CD4-positive, alpha-beta T cell treated with Interleukin-15 for 1 hour (primary cell): ENCODE results near the gene AQR.
"Not testable (repeated sequence)": the region's sequence is repeated elsewhere in the genome, so short reads cannot be mapped to it uniquely, and the experiment has no call there.

Experiments
- DNase-seq: peaks from one replicate; pipeline ENCODE4 v3.0.0-alpha.2; 2020

Gene AQR

DNA sequence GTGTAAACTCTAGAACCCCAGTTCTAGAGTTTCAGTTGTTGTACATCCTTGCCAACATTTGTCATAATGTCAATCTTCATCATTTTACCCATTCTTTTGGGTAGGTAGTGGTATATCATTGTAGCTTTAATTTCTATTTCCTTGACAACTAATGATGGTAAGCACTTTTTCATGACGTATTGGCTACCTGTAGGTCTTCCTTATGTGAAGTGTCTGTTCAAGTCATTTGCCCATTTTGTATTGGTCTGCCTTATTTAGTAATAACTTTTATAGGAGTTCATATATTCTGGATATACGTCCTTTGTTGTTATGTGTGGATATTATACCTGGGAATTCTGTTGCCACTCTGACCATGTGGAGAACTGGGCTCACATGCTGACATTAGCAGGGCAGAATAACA lies 100.4 kb downstream of the AQR start:
- no peak for DNase-seq

DNA sequence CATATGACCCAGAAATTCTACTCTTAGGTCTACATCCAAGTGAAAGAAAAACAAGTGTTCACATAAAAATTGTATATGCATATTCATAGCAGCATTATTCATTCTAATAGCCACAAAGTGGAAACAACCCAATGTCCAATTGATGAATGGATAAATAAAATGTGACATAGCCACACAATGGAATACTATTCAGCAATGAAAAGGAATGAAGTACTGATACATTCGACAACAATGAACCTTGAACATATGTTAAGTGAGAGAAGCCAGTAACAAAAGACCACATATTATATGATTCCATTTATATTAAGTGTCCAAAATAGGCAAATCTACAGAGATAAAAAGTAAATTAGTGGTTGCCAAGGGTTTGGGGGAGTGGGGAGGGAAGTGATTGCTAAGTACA lies 104.0 kb downstream of the AQR start:
- DNase-seq = no peak

DNA sequence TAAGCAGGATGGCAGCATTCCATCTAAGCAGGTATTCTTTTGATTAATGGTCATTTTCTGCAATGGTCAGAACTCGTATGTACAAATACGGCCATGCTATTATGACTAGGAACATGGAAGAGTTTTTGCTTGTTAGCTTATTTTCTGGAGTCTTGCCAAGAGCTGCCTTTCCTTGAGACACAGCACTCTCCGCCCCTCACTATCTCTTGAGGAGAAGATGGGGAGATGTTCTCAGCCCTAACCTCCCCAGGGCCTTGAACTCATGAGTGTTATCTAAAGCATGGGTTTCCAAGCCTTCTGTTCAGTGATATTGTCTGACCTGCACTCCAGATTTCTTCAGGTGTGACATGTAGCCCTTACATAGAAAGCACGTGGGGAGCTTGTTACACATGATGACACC lies 108.3 kb downstream of the AQR start:
- no peak for DNase-seq

DNA sequence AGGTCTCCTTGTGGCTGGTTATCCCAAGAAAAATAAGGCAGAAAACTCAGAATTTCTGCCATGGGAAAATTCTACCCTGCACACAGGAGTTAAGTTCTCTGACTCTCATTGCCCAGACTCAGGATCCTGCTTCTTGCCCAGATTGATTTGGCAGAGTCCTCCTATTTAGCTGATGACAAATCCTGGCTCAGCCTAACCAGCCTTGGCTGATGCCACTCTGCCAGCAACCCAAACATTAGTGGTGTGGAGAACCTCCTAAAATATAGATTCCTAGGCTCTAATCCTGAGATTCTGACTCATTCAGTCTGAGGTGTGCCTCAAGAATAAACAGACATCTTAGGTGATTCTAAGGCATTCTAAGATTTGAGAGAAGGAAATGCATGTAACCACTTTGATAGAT lies 113.6 kb downstream of the AQR start:
- no peak for DNase-seq

DNA sequence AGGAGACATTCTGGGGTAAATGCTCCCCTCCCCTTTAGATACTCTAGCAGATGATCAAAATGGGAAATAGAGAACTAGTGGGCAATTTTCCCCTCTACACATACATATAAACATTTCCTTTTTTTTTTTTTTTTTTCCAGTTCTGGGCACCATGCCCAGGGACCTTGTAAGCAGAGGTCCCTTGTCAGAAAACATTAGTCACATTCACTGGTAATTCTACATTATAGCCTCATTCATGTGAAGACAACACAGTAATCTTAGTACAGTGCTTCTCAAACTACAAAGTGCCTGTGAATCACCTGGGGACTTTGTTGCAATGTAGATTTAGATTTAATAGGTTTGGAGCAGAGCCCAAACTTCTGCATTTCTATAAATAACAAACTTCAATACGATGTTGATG lies 114.1 kb downstream of the AQR start:
- no peak for DNase-seq

DNA sequence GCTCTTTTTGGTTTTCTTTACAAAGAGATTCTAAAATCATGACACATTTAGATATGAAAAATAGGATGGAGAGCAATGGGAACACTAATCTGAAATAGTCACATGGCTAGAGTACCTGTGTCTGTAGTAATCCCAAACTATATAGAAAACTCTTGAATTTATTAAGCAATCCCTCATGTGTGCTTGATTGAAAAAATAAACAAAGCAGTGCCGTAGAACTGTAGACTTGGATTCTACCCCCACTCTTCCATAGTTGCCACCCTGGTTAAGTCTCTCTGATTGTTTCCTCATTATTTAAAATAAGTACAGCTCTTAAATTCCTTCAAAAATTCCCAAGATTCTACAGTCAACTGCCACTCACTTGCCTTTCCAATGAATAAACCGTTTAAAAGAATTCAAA lies 115.3 kb downstream of the AQR start:
- no peak for DNase-seq

DNA sequence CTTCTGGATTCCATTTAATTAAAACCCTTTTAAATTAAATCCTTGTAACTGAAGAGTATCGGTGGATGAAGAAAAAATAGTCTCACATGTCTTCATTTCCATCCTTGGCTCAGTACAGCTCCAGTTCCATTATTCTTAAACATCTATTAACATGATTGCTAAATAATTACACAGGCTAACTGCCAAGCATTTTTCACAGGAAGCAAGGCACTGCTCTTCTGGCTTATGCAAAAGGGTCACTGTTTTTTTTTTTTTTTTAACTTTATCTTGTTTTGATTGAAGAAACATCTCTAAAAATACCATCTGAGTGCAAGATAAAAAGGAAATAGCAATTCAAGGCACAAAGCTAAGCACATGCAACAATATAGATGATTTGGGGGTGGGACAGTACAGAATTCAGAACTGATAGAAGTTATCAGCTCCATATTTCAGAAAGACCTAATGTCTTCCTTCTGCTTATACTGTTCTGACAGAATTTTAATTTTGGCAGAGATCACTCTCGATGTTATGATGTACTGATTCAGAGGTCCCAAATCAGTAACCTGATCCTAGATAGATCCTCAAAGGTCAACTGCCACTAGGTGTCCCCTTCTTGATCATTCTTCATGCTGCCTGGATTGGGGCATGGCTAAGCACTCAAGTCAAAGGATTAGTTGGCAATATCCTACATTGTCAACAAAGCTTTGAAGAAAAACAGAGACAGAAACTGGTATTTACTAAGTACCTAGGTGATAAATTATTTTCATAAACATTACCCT lies 116.4 kb downstream of the AQR start:
- DNase-seq = no peak

DNA sequence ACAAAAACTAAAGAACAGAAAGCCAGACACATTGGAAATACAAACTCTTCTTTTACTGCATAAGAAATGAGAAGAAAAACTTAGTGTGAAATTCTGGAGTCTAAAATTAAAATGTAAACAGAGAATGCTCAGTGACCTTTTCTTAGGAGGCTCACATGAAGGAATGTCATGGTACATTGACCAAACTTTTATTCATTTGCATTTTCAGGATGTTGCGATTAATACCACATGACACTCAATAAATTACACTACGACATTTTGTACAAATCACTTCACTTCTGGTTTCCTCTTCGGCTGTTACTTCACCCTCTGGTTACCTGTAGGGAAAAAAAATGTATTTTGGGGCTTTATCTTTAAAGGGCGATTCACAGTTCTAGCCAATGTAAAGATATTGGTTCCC lies 117.8 kb downstream of the AQR start:
- no peak for DNase-seq

DNA sequence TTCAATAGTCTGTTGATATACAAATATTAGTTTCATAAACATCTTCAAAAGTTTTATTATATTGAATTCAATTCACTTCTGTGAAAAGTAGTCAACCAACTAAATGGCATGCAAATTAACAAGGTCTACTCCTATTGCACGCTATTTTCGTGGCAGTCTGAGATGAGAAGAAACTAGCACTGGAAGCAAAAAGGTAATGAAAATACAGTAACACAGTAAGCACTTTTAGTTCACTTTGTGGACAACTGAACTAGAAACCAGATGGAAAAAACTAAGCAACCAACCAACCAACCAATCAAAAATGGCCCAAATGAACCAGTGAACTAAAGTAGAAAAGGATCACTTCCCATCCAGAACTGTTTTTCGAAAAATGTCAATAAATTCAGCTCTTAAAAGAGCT lies 118.5 kb downstream of the AQR start:
- DNase-seq = no peak

DNA sequence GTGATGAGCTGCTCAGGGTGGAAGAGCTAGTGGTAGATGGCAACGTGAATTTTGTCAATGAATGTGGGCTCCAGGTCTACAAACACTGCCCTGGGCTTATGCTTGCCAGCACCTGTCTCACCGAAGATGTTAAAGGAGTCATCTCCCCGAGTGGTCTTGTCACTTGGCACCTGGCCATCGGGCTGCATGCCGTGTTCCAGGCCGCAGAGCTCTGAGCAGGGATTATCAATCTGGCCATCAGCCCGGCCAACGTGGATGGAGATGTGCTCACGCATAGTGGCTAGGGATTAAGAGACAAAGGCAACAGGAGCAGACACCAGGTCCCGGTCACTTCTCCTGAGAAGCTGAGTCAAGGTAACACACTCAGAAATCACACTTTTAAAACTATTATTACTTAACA lies 119.4 kb downstream of the AQR start:
- no peak for DNase-seq

DNA sequence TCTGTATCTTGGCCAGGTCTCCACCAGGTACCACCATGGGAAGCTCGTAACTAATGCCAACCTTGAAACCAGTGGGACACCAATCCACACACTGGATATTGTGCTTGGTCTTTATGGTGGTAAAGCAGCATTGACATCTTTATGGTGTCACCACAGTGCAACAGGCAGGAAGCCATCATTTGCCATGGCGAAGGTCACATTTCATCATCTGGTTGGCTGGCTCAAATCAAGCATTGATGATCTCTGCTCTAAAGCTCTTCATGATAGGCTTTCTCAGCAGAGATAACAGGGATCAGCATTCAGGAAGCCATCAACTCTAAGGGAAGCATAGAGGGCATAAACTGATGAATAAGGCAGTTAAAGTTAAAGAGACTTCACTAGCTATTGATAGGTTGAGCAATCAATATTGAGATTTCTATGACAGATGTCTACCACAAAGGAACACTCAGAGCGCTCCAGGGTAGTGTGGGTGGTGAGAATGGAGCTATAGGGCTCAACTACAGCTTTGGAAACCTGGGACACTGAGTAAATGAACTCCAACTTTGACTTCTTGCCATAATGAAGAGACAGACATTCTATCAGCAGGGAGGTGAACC lies 120.1 kb downstream of the AQR start:
- no peak for DNase-seq

DNA sequence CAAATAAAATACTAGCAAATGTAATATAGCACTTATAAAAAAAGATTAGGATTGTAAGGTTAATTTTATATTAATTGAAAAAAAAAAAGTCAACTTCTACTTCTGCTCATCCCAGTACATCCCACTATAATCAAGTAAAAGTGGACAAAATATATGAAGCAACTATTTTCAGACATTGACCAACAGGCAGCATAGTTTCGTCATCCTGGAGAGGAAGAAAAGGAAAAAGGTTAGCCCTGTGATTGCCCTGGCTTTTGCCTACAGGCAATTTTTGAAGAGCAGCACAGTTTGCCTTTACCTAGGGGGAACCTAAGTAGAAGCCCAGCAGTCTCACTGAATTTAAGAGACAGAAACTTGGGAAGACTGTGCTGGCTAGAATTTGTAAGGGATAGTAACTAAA lies 121.9 kb downstream of the AQR start:
- no peak for DNase-seq

DNA sequence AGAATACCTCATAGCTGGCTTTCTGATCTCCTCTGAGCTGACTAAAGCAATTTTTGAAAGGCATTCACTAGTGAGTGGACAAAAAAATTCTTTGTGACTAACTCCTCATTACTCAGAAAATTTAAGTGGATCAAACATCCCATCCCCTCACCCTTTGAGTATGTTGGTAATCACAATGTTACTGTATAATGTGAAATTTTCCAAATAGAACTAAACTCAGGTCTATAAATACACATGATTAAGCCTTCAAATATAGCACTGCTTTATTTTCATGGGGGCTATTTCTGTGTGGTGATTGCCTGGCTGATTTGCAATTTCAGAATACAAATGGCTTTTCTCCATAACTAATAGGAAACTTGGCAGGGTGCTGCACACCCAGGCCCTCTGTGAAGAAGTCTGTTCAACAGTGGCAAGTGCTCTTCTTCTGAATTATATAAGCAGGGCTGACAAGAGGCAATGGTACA lies 128.2 kb downstream of the AQR start:
- DNase-seq = no peak

DNA sequence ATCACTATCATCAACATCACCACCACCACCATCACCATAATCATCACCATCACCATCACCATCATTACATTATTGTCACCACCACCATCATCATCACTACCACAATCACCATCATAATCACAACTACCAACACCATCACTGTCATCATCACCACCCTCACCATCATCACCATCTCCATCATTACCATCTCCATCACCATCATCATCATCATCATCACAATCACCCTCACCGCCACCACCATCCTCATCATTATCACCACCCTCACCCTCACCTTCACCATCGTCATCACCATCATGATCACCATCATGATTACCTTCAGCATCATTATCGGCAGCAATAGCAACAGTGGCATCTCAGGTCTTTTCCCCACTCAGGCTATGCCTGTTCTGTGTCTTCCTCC lies 131.3 kb downstream of the AQR start:
- no peak for DNase-seq

DNA sequence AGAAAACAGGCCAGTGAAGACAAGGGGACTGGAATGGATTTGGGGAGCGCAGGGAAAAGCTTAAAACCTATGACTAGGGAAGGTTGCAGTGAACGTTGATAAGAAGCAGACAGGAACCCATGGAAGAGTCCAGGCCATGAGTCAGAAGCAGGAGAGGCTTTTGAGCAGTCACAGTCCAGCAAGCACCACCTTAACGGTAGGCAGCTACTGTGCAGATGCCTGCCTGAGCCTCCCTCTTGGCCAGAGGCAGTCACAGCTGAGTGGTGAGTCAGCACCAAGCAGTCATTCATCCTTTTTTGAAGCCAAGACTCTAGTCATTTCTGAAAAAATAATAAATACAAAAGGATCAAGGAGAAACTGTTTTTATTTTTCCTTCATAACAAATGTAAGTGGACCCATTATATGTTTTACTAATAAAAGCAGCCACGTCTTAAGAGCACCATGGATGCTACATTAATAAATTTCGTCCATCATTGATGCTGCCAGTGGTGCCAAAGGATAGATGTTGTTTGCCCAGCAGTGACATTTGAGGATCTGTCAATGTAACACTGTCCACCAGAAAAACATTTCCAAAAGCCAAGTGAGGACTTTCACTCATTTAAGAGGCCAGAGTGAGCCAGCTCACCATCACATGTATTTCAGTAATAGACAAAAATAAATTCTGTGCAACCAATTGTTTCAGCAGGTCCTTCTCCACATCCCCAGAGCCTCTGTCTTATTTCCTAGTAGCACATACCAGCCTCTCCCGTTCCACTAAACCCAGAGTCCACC lies 132.1 kb downstream of the AQR start:
- no peak for DNase-seq

DNA sequence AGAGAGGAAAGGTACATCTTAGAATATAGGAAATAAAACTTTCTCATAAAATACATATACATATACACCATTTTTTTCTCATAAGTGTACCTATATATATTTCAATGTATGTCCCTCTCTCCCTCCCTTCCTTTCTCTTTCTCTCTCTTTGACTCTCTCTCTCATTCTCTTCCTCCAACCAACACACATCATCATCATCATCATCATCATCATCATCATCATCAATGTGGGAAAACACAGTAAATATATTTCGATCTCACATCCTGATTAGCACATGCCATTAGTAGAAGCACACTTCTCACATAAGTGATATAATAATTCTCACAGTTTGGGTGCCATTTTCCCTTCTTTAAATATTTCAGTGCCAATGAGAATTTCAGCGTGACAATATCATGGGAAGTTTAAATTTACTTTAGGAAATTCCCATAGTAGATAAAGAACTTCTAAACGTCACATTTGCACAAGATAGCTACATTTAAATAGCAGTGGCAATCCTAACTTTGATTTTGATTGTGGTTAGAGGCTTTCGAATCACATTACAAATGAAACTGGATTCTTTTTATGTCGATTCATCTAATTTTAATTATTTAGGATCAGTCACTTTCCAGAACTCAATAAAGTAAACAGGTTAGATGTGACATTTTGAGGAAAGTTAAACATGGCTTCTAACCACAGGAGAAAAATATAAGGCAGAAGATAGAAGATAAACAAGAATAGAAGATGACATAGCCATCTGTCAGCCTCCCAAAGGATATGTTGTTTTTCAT lies 141.2 kb downstream of the AQR start:
- no peak for DNase-seq

DNA sequence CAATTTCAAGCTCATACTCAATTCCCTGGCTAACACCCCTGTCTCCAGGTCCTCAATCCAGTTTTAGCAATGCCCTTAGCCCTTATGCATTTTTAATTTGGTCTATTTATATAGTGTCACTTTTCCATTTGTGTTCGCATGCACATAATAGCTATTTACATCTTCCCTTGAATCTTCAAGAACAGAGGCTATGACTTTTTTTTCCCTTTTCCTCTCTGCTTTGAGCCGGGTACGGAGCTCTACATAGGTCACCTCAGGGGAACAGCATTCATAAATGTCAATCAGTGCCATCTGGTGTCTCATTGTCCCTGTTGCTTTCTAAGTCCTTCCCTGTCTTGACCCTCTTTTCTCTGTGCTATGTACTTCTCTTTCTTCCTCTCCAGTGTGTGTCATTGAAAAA lies 147.7 kb downstream of the AQR start:
- DNase-seq = no peak

DNA sequence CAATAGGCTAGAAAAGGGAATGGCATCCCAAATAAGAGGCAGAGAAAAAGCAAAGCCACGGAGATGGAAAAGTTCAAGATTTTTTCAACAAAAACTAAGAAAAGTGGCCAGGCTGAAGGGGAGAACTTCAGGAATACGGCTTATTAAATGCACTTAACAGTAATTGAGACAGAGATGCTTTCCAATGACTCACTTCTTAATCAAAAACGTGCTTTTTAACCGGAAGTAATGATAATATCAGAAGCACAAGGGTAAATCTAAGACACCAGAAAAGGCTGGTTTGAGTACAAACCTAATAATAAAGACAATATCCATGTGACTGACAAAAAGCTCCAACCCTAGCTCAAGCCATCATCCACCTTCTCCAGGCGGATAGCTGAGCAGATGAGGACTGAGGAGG lies 149.4 kb downstream of the AQR start:
- no peak for DNase-seq

DNA sequence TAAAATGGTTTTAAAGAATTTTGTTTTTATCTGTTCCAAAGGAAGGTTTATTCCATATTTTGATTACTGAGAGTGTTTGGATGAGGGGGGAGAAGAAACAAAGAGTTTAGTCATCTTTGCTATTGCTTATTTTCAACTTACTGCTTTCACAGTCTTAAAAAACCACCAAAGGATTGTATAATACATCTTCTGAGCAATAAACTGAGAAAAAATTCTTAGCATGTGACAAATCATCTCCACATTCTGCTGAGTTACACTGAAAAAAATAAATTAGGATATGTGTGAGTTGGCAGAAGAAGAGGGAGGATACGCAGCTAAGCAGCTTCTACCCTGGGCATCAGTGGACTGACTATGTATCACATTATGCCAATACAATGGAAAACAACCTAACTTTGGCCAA lies 151.0 kb downstream of the AQR start:
- DNase-seq = no peak

DNA sequence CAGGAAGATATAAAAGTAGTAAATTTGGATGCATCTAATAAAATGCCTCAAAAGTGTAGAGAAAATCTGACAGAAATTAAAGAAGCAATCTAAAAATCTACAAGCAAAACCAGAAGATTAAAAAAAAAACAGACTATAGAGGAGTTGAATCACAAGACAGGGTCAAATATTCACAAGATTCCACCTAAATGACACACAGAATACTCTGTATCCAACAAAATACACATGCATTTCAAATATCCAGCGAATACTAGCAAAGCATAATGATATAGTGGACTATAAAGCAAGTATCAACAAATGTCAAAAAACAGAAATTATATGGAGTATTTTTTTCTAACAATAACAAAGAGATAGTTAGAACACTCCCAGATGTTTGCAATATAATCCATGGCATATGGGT lies 153.7 kb downstream of the AQR start:
- no peak for DNase-seq

DNA sequence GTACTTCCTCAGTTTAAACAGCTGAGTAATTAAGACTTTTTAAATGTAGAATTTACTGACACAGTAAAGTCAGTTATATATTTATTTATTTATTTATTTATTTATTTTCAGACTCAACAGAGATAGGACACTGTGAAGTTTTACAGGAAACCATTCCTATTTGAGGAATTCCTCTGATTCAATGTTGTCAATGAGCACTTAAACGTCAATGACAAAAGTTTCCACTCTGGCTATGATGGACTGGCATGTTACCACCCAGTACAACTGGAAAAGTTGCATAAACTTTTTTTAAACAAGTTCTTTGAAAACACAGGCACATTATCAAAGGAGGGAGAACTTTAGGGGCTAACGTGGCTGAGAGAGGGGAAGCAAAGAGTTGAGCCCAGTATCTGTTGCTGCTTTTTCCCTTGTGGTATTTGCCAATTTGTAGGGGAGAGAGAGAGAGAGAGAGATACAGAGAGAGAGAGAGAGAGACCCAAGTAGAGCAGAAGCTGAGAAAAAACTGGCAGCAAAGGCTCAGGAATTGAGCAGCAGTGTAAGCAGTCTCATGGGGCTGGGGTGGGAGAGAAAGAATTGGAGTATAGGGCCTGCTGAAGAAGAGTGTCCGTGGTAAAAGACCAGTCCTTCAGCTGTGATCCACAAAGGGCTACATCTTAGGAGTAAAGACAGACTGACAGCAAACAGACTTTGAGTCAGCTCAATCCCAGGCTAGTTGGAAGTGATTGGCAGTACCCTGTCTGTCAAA lies 155.9 kb downstream of the AQR start:
- DNase-seq = no peak

DNA sequence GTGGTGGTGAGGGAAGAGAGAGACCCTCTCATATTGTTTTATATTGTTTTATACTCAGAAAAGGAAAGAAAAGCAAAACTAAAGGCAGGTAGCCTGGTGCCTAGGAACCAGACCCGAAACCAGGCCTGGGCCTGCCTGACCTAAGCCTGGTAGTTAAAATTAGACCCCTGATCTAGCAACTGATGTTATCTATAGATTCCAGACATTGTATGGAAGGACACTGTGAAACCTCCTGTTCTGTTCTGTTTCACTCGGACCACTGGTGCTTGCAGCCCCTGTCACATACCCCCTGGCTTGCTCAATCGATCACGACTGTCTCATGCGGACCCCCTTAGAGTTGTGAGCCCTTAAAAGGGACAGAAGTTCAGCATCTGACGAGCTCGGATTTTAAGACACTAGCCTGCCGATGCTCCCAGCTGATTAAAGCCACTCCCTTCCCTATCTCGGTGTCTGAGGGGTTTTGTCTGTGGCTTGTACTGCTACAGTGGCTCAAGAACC lies 156.6 kb downstream of the AQR start:
- not testable (repeated sequence) for DNase-seq

DNA sequence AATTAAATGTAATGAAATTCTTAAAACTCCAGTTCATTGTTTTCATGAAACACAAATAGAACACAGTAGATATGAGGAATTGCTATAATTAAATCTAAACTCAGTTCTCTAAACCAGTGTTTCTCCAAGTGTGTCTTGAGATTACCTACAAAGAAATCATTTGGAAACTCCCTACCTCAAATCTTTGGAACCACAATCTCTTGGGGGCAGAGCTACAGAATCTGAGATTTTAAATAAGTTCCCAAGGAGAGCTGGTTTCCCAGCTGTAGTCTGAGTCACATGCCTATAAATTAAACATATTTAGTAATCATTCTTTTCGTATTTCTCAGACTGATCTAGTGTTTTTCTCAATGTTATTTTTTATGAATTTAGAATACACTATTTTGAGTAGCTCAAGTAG lies 157.2 kb downstream of the AQR start:
- no peak for DNase-seq
